IMR-90 (cell line): ENCODE data around the gene SPATA12. TPM values are rescaled to one million over a fixed set of nuclear protein-coding genes. Genes with fewer than 3 reads are reported as not detected.

Source experiments
- ATAC-seq: fragments of 200-7000 bp; cut with Tn5 transposase; 2 replicates; pipeline ENCODE4 v1.9.1; 2020; ENCODE audit warnings: low read depth, mild to moderate bottlenecking, moderate library complexity
- BruUV-seq: library from RNA; stranded (reverse); fragments of 400-500 nt; replicated peaks from 2 replicates; lab custom pipeline; 2021; lab: Mats Ljungman, UMichigan
- CTCF ChIA-PET: fragments of 300-600 bp; formaldehyde crosslinking; extraction: SDS; loops from one replicate; lab custom pipeline; 2021; ENCODE audit warnings: antibody characterized with exemption; lab: Yijun Ruan, JAX
- POLR2A ChIA-PET: fragments of 300-600 bp; sonication (Branson Sonifier 250); formaldehyde crosslinking; loops from one replicate; lab custom pipeline; 2022; ENCODE audit warnings: antibody characterized with exemption; ENCODE audit not compliant: unreplicated experiment; lab: Charles Lee
- DNase-seq: peaks from one replicate; pipeline ENCODE4 v3.0.0; 2013
- H2AFZ ChIP-seq: replicated peaks from 2 replicates; pipeline ENCODE3; 2013; ENCODE audit warnings: low read length, mild to moderate bottlenecking; ENCODE audit not compliant: poor library complexity
- H2AK5ac ChIP-seq: 2 replicates; pipeline ENCODE4 v1.6.1; 2013; ENCODE audit warnings: low read depth, low read length, inconsistent platforms
- H2AK9ac ChIP-seq: replicated peaks from 2 replicates; pipeline ENCODE3; 2013; ENCODE audit warnings: mild to moderate bottlenecking, low read depth, low read length, moderate library complexity; ENCODE audit not compliant: poor library complexity
- H2BK120ac ChIP-seq: 2 replicates; pipeline ENCODE4 v1.6.1; 2013; ENCODE audit warnings: low read depth, low read length, inconsistent platforms
- H2BK15ac ChIP-seq: 3 replicates; pipeline ENCODE4 v1.6.1; 2013; ENCODE audit warnings: low read depth, low read length, inconsistent platforms
- H2BK20ac ChIP-seq: 2 replicates; pipeline ENCODE4 v1.6.1; 2013; ENCODE audit warnings: low read depth, mild to moderate bottlenecking, inconsistent platforms, low read length, moderate library complexity
- H2BK5ac ChIP-seq: 2 replicates; pipeline ENCODE4 v1.6.1; 2013; ENCODE audit warnings: mild to moderate bottlenecking, low read depth, low read length, inconsistent platforms; ENCODE audit not compliant: poor library complexity, severe bottlenecking
- H3K14ac ChIP-seq: replicated peaks from 2 replicates; pipeline ENCODE4 v1.6.1; 2013; ENCODE audit warnings: low read depth, low read length, inconsistent platforms
- H3K18ac ChIP-seq: 2 replicates; pipeline ENCODE4 v1.6.1; 2013; ENCODE audit warnings: low read depth, low read length, control low read depth
- H3K23ac ChIP-seq: 2 replicates; pipeline ENCODE4 v1.6.1; 2013; ENCODE audit warnings: low read depth, low read length, inconsistent platforms
- H3K27ac ChIP-seq: 2 replicates; pipeline ENCODE4 v1.5.1; 2013; ENCODE audit warnings: mild to moderate bottlenecking, control low read depth, low read length; ENCODE audit not compliant: insufficient read depth
- H3K27me3 ChIP-seq: 2 replicates; pipeline ENCODE4 v1.6.1; 2013; ENCODE audit warnings: low read length; ENCODE audit not compliant: control insufficient read depth, insufficient read depth
- H3K36me3 ChIP-seq: 2 replicates; pipeline ENCODE4 v1.6.1; 2013; ENCODE audit warnings: low read length, mixed read lengths; ENCODE audit not compliant: control insufficient read depth, insufficient read depth
- H3K4ac ChIP-seq: 2 replicates; pipeline ENCODE4 v1.6.1; 2013; ENCODE audit warnings: low read depth, low read length, inconsistent platforms
- H3K4me1 ChIP-seq: 2 replicates; pipeline ENCODE4 v1.6.1; 2013; ENCODE audit warnings: low read length, mixed read lengths; ENCODE audit not compliant: control insufficient read depth, insufficient read depth
- H3K4me2 ChIP-seq: 2 replicates; pipeline ENCODE4 v1.6.1; 2013; ENCODE audit warnings: low read depth, mild to moderate bottlenecking, control low read depth, low read length, moderate library complexity
- H3K4me3 ChIP-seq: 2 replicates; pipeline ENCODE4 v1.5.1; 2013; ENCODE audit warnings: low read depth, mild to moderate bottlenecking, control low read depth, low read length, moderate library complexity; ENCODE audit not compliant: insufficient read depth
- H3K56ac ChIP-seq: 2 replicates; pipeline ENCODE4 v1.6.1; 2013; ENCODE audit warnings: low read length, inconsistent platforms; ENCODE audit not compliant: insufficient read depth; ENCODE audit errors: extremely low read depth
- H3K79me1 ChIP-seq, 2 experiments: 2 replicates each; pipeline ENCODE4 v1.6.1; 2013; ENCODE audit warnings: low read length in 2 of 2, inconsistent platforms in 1 of 2, low read depth in 1 of 2
- H3K9ac ChIP-seq: 2 replicates; pipeline ENCODE4 v1.6.1; 2013; ENCODE audit warnings: low read depth, low read length, control low read depth
- H3K9me1 ChIP-seq: 2 replicates; pipeline ENCODE4 v1.6.1; 2013; ENCODE audit warnings: low read length, inconsistent platforms; ENCODE audit not compliant: insufficient read depth
- H3K9me3 ChIP-seq: 2 replicates; pipeline ENCODE4 v1.6.1; 2013; ENCODE audit warnings: low read length; ENCODE audit not compliant: control insufficient read depth, insufficient read depth
- H4K20me1 ChIP-seq: 2 replicates; pipeline ENCODE4 v1.6.1; 2013; ENCODE audit warnings: low read length, inconsistent platforms; ENCODE audit not compliant: insufficient read depth
- H4K5ac ChIP-seq: 2 replicates; pipeline ENCODE4 v1.6.1; 2013; ENCODE audit warnings: mild to moderate bottlenecking, low read depth, low read length, control low read depth
- H4K8ac ChIP-seq, 2 experiments: 2 replicates each; pipeline ENCODE4 v1.6.1; 2013; ENCODE audit warnings: low read depth in 2 of 2, low read length in 2 of 2, control low read depth in 1 of 2, inconsistent platforms in 1 of 2
- H4K91ac ChIP-seq: 2 replicates; pipeline ENCODE4 v1.6.1; 2013; ENCODE audit warnings: low read depth, low read length, inconsistent platforms; ENCODE audit not compliant: insufficient read depth
- BHLHE40 ChIP-seq: fragments of 150-350 bp; IDR thresholded peaks from 2 replicates; pipeline ENCODE4 v1.6.1; 2016; ENCODE audit warnings: mild to moderate bottlenecking, low read depth, low read length
- CEBPB ChIP-seq: IDR thresholded peaks from 2 replicates; pipeline ENCODE4 v1.6.1; 2012; ENCODE audit warnings: low read depth, low read length, improper control_type of control experiment
- CTCF ChIP-seq: conservative IDR thresholded peaks from 2 replicates; pipeline ENCODE4 v1.5.1; 2012; ENCODE audit warnings: mild to moderate bottlenecking, low read depth, low read length, improper control_type of control experiment
- MXI1 ChIP-seq: IDR thresholded peaks from 2 replicates; pipeline ENCODE4 v1.6.1; 2012; ENCODE audit warnings: low read depth, mild to moderate bottlenecking, low read length, moderate library complexity, borderline replicate concordance
- RCOR1 ChIP-seq: IDR thresholded peaks from 2 replicates; pipeline ENCODE4 v1.6.1; 2012; ENCODE audit warnings: mild to moderate bottlenecking, low read length, improper control_type of control experiment; ENCODE audit not compliant: insufficient replicate concordance
- RFX5 ChIP-seq: IDR thresholded peaks from 2 replicates; pipeline ENCODE4 v1.8.0; 2012; ENCODE audit warnings: low read depth, mild to moderate bottlenecking, low read length, moderate library complexity
- WGBS, 2 experiments: methylation state at CpG; one replicate each; pipeline versions ENCODE4 v1.1.5 to v1.1.7; 2013; ENCODE audit warnings: missing lambda C conversion rate in 2 of 2; ENCODE audit not compliant: insufficient read length in 1 of 2; ENCODE audit errors: extremely low coverage in 2 of 2; 5-methylcytosine and 5-hydroxymethylcytosine counted together
- dilution Hi-C: fragments of 300-500 bp; cut with HindIII; formaldehyde crosslinking; loops from one replicate; pipeline ENCODE4 v1.14.3; 2018; ENCODE audit warnings: low sequenced_read_pairs; ENCODE audit not compliant: unreplicated experiment
- in situ Hi-C: fragments of 300-500 bp; cut with MboI; formaldehyde crosslinking; loops from 3 replicates; pipeline ENCODE4 v1.14.3; 2019; ENCODE audit warnings: low sequenced_read_pairs, inconsistent platforms, mixed read lengths
- intact Hi-C: fragments of 100-400 bp; cut with micrococcal nuclease; formaldehyde crosslinking; loops from 2 replicates; pipeline ENCODE4 v1.10.0; 2022
- polyA plus RNA-seq, 3 experiments: library from polyadenylated mRNA; depleted of rRNA; stranded (reverse); fragments of >200 nt; gene quantifications; 2 replicates each; pipeline ENCODE4 v1.2.3, GENCODE V29; 2012; ENCODE audit warnings: low replicate concordance in 1 of 3
- total RNA-seq: library from RNA; depleted of rRNA; stranded (reverse); fragments of >200 nt; gene quantifications from 2 replicates; pipeline ENCODE4 v1.2.3, GENCODE V29; 2012

Gene SPATA12
- total and polyA plus RNA-seq, 2 of the 4 experiments (the other 2 are of a cell fraction), result under 0.01 TPM; not detected in 1

- H3K9ac ChIP-seq, result no peak overlapping the region
- ATAC-seq (no peak), DNase-seq (no peak)
- in situ Hi-C loops, result no loop called here
- no peak overlapping the region for H2BK5ac ChIP-seq
- no TSS peak for BruUV-seq
- no peak overlapping the region for H2BK20ac ChIP-seq
- no peaks in the 10 kb centered on the region for H4K20me1 ChIP-seq
- no peak overlapping the region for H3K27ac ChIP-seq
- ChIA-PET CTCF (no interaction called here), POLR2A (no interaction called here)
- no peak overlapping the region for H2AK5ac ChIP-seq
- H2AK9ac ChIP-seq, result no peak overlapping the region
- intact Hi-C loops, result no loop called here
- H4K5ac ChIP-seq, result no peak overlapping the region
- H3K27me3 ChIP-seq, result no peaks in the 10 kb centered on the region; the same call in 1 of the 2 replicates
- H3K79me1 ChIP-seq, result no peaks in the 10 kb centered on the region
- H3K4ac ChIP-seq, result no peak overlapping the region
- WGBS, 2 experiments, result 100% methylated on average over 2 of the region's 6 CpGs; no CpG with 5 or more reads in 1 of the 2 experiments
- H3K56ac ChIP-seq, result no peak overlapping the region
- no peak overlapping the region for H2BK15ac ChIP-seq
- no peak overlapping the region for H3K23ac ChIP-seq
- no peak overlapping the region for H3K18ac ChIP-seq
- TF ChIP-seq BHLHE40 (no peak), RCOR1 (no peak), CTCF (no peak), RFX5 (no peak), CEBPB (no peak), MXI1 (no peak)
- no peak overlapping the region for H3K4me3 ChIP-seq
- no peak overlapping the region for H2AFZ ChIP-seq
- H3K14ac ChIP-seq, result no peak overlapping the region
- dilution Hi-C loops, result no loop called here
- H3K4me2 ChIP-seq, result no peak overlapping the region
- no peak overlapping the region for H2BK120ac ChIP-seq
- H3K4me1 ChIP-seq, result no peaks in the 10 kb centered on the region; the same call in 1 of the 2 replicates
- no peaks in the 10 kb centered on the region for H3K36me3 ChIP-seq
- no peaks in the 10 kb centered on the region for H3K9me1 ChIP-seq
- H4K91ac ChIP-seq, result no peak overlapping the region
- H3K9me3 ChIP-seq, result no peaks in the 10 kb centered on the region
- no peak overlapping the region for H4K8ac ChIP-seq
These were observed 7.3 kb upstream of the SPATA12 start for GRCh38 chr3:57053122-57053521.
